ENCODE results near the gene CATSPERB. TPM values are rescaled to one million over a fixed set of nuclear protein-coding genes. Genes with fewer than 3 reads are reported as not detected.

Gene CATSPERB
- total RNA-seq, 1 donor from 2014 or later, result not detected

Other genes starting within 250 kb of the CATSPERB start
- 54.1 and 68.7 TPM in 2 replicates for gene PPP4R3A, start 221.8 kb downstream of the CATSPERB start, total RNA-seq
- gene TC2N, start 135.4 kb upstream of the CATSPERB start, total RNA-seq, result not detected in 2 replicates
- 4.9 and 7.3 TPM in 2 replicates for gene FBLN5, start 215.6 kb upstream of the CATSPERB start, total RNA-seq